Erythroblast (primary cell): ENCODE data around the gene PIM3.

Experiments
- GATA1 ChIP-seq: IDR thresholded peaks from 2 replicates; pipeline ENCODE4 v1.6.1; 2011; ENCODE audit warnings: low read depth, mild to moderate bottlenecking, control low read depth, low read length, moderate library complexity
- POLR2A ChIP-seq: IDR thresholded peaks from 2 replicates; pipeline ENCODE4 v1.6.1; 2011; ENCODE audit warnings: mild to moderate bottlenecking, low read length

DNA sequence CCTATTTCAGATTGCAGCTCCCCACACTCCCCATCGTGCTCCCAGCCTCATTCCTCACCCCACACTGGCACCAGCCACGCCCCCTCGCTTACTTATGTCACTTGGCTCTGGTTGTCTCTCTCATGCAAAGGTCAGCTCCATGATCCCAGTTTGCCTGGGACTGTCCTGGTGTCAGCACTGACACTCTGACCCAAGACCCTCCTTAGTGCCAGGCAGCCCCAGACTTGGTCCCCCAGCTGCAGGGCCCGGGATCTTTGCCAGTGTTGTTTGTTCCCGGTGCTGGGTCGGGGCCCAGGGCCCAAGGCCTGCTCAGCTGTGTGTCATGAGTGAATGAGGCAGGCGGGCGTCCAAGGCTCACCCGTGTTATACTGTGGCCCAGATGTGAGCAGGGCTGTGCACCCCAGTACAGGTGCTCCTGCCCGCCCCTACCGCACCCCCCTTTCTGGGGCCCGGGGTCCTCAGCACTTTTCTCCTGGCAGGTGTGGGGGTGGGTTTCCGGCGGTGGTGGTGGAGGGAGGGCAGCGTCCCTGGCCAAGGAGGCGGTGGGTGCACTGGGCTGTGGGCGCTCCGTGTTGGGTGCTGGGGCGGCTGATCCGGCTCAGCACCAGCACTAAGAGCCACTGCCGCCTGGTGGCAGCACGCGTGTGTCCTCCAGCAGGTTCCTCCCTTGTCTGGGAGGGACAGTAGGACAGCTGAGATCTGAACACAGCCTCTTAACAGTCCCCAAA, 32.5 kb downstream of the PIM3 start:
- no peak for TF ChIP-seq POLR2A
- no peak for TF ChIP-seq GATA1
